ENCODE data around the gene EPS8.

EPS8 gene

DNA sequence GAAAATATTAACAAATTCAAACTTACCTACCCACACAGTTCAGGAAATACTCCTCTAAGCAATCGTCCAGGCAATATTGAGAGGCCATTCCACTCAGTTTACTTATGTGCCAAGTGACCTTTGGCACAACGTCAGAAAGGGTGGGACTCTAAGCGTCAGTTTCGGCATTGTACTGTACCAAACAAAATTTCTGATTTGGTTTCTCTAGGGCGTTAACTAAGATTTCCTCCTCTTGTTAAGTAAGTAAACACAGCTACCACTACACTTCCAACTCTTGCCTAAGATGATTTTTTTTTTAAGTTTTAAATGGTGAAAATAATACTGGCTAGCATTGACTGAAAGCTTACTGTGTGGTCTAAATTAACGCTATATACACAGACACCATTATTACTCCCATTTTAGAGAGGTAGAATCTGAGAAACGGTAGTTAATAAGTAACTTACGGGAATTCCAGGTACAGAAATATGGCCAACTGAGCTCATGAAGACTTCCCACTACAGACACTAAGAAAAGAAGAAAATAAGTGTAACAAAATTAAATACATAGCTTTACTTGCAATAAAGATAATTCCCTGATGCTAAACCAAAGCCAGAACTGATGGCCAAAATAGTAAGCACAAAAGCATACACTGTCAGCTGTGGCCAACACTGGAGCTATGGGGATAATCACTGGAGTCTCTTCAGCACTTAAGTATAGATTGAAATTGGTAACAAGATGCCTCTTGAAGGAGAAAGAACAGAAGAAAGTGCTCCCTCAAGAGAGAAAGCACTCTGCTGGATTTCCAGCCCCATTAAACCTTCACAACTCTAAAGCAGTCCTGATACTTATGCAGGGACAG lies 76.1 kb downstream of the EPS8 start:
- DNase-seq, result no peak

GRCh38 chr12:15712160-15712559 lies 77.0 kb downstream of the EPS8 start:
- DNase-seq, result no peak

DNA sequence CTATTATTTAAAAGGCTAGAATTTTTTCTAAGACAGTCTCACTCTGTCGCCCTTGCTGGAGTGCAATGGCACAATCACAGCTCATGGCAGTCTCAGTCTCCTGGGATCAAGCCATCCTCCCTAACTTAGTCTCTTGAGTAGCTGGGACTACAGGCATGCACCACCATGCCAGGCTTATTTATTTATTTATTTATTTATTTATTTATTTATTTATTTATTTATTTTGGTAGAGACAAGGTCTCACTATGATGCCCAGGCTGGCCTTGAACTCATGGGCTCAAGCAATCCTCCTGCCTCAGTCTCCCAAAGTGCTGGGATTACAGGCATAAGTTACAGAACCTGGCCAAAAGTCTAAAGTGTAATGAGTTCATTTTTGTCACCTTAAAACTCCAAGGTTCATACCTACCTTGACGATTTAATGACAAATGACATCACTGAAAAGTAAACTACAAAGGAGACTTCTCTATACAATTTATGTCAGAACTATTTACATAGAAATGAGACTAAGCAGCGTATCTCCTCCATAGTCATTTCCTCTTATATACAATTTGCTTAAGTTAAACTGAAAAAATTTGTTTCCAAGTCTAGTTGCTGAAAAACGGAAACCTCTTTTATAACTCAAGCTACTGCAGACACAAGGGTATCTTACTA lies 78.2 kb downstream of the EPS8 start:
- no peak for DNase-seq

DNA sequence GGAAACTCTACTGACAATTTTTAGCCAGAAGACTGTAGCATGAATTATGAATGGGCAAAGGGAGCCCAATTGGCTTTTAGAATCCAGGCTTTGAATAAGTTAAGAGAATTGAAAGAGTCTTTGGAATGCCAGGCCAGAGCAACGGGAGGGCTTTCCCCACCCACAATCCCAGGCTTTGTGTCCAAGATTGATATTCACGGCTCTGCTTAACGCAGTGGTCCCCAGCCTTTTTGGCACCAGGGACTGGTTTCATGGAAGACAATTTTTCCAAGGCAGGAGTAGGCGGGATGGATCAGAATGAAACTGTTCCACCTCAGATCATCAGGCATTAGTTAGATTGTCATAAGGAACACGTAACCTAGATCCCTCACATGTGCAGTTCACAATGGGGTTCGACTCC lies 79.6 kb downstream of the EPS8 start:
- DNase-seq, result no peak

DNA sequence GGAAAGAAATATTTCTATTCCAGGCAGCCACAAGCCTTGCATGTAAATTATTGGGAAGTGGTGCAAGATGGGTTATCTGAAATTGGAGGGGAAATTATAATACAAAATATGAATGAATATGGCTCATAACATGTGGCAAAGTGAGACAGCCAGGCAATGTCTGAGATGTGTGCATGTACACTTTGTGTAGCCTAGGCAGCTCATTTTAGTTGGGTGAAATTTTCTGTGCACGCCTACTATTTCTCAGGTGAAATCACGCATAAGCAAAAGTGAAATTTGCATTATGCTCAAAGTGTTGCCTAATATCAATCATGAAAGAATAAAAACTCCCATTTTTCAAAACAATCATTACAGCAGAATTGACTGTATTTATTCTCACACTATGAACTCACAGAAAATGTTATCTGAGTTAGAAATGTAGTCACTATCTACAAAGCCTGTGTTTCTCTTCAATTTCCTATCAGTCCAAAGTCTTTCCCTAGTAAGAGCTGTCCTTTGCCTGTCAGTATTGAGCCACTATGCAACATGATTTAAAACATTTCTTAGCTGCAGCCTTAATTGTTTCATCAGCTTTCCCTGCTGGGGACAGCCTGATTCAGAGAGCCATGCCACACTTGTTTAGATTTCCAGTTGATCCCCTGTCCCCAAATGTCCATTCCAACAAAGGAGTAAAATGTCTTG lies 80.7 kb downstream of the EPS8 start:
- no peak for DNase-seq

DNA sequence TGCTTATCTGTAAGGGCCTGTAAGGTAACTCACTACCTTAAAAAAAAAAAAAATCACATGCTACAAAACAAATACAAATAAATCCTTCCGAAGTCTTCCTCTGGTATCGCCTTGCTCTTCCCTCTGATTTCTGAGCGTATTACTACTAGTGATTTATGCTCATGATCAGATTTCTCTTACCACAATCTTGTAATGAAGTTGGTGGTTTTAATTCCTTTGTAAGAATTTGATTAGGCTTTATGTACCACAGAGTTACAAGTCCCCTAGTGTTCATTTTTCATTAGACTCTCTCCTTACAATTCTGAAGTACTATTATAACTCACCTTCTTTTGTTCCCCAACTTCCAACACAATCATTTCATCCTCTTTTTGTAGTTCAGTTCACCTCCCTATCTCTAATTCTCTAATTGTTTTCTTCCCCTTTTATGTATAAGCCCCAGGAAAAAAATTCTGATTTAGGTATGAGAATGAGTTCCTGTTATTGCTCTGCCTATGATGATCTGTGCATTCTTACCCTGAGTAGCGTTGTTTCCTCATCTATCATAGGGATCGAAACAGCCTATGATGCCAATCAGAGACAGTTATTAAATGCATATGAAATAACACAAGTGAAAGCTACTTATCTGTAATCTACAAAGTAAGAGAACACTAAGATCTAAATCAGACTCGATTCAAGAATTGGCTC lies 81.5 kb downstream of the EPS8 start:
- no peak for DNase-seq

DNA sequence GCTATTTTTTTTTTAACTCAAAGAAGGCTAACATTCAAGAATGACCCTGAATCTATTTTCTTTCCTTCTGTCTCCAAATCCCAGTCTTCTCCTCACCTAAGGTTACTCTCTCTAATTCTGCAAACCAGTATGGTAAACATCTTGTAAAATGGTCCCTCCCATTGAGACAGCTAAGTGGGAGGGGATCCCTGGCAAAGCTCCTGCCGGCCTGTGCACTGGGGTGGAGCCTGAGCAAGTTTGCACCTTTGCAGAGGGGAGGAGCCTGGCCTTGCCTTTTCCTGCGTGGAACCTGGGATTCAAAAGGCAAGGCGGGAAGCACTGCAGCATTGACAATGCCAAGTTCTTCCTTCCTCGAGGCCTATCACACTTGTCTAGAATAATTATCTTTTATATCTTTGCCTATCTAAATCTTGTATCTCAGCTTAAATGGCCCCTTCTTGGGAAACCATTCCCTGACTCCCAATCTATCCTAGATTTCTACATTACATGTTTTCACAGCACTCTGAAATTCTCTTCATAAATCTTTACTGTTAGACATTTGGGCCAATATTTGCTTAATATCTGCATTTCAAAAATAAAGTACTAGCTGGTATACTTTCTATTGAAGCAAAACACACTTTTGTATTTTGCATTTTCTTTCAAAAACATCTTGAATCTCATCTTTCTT lies 83.0 kb downstream of the EPS8 start:
- DNase-seq, result no peak

DNA sequence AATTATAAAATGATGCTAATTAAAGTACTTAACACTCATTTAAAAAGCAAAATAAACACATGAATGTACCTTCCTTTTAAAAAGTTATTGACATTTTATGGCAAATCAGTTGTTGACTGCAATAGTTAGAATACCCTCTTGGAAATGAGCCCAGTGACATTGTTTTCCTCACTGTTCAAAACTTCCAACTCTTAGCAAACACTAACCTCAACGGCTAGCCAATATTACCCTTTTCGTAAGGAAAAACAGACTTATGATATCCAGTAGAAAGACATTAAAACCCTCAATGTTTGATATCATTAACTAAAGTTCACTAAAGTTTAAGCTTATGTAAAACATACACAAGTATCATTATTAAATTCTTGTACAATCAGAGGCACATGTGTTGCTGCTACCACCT lies 83.6 kb downstream of the EPS8 start:
- no peak for DNase-seq

- DNase-seq, result no peak
These were observed 86.9 kb downstream of the EPS8 start for GRCh38 chr12:15702276-15702675.

GRCh38 chr12:15701631-15702156 lies 87.5 kb downstream of the EPS8 start:
- no peak for DNase-seq

- DNase-seq, result no peak
These were observed 88.0 kb downstream of the EPS8 start for GRCh38 chr12:15701206-15701605.

DNA sequence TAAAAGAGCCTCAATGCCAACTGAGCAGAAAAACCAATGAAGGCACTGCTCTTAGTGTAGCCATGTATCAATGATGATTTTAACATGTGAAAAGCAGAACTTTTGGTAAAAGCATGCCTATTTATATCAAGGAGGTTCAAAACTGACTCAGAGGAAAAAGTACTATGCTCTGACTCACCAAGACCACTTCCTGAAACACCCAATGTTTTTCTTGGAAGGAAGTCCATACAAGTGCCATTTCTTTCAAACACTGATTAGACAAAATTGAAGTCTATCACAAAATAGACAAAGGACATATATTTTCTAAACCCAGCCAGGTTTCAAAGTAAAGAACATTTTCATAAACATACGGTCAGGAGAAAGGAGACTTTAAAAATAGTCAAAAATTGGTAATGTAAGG lies 88.6 kb downstream of the EPS8 start:
- no peak for DNase-seq

DNA sequence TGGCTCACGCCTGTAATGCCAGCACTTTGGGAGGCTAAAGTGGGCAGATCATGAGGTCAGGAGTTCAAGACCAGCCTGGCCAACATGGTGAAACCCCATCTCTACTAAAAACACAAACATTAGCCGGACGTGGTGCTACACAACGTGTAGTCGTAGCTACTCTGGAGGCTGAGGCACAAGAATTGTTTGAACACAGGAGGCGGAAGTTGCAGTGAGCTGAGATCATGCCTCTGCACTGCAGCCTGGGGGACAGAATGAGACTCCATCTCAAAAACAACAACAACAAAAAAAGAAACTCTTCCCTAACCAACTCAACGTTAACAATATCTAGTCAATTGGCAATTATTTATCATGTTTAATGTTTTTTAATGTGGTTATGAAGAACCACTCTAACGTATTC lies 89.3 kb downstream of the EPS8 start:
- no peak for DNase-seq

DNA sequence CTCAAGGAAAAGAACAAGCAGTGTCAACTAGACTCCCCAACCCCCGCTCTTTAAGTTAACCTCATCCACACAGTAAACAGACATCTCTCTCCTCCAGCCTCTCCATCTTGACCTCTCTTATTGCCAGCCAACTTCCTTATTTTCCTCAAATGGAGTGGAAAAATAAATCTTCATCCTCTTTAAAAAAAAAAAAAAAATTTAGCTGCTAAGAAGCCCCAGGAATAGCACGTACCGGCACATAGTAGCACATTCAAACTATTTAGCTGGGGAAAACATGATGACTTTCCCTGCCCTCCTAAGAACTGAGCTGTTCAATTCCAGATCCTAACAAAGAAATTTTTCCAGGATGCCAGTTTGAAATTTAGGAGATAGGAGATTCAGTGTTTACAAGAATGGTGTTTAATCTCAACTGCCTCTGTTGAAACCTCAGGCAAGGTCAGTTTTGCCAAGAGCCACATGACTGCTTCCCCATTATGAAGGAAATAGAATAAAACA lies 90.8 kb downstream of the EPS8 start:
- no peak for DNase-seq

DNA sequence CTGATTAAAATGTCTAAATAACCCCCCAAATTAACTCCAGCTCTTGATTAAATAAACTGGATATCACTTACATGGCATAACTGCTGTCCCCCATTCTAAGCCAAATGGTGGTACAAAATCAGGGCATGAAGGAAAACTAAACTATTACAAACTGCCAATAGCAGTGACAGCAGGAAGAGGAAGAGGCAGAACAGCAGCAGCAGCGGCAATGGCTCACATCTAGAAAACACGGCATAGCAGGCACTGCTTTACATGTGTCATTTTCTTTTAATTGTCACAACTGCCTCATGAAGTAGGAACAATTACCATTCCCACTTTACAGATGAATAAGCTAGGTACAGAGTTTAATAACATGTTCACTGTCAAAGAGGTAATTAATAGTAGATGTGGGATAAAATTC lies 92.0 kb downstream of the EPS8 start:
- DNase-seq, result no peak

DNA sequence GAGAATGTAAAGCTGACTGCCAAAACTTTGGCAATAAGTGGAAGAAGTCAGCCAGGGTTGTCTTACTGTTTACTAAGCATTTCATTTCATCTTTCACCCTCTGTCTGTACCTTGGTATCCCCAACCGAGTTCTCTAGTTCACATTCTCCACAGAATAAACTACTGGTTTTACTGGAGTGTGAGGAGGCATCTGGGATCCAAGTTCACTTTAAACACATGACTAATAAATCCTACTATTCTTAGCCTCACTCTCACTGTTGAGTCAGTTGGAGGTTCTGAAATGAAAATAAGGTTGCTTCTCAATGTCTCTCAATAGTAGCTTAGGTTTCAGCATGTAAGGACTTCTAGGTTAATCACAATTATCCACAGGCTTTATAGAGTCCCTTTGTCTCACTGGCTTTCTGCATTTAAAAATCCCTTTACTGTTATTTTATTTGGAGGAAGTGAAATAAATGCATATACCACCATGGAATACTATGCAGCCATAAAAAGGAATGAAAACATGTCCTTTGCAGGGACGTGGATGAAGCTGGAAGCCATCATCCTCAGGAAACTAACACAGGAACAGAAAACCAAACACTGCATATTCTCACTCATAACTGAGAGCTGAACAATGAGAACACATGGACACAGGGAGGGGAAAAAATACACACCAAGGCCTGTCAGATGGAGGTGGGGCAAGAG lies 95.8 kb downstream of the EPS8 start:
- no peak for DNase-seq

- DNase-seq, result no peak
These were observed 97.8 kb downstream of the EPS8 start for GRCh38 chr12:15691388-15691787.

DNA sequence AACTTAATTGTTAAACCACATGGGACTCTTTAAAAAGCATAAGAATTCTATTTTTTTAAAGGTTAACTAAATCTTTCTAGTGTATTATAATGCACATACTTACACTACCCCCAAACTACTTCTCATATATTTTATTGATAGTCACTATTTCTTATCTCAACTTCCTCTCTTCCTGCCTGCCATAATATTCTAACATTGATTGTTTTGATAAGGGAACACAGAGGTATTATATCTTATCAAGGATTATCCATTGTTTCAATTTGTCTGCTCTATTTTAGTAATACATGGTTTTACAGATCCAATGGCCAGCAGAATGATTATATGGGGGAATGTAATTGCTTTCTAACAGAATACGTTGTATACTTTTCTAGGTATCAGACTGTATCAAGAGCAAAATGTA lies 98.9 kb downstream of the EPS8 start:
- no peak for DNase-seq

DNA sequence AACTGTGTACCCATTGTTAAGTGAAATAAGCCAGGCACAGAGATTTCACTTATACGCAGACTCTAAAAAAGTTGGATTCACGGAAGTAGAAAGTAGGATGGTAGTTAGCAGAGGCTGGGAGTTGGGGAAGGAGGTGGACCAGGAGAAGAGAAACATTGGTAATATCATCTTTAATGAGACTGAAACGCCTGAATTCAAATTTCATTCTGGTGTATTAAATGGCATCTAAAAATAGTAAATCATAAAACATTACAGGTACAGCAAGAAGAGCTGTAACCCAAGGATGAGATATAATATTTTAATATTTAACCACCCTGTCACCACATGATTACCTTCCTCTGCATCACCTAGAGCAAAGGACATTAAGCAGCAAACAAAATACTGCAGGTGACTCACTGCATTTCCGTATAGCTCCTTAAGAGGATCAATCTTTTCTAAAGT lies 99.4 kb downstream of the EPS8 start:
- DNase-seq, result no peak

GRCh38 chr12:15688838-15689625 lies 100.2 kb downstream of the EPS8 start:
- DNase-seq, result no peak

- DNase-seq, result no peak
These were observed 100.9 kb downstream of the EPS8 start for GRCh38 chr12:15688202-15688736.
